Neural progenitor cell (in vitro differentiated cells): ENCODE measurements around the gene AFF3.

Source experiments
- EZH2phosphoT487 ChIP-seq: fragments of 200-600 bp; sonication (generic); IDR thresholded peaks from 2 replicates; pipeline ENCODE4 v1.6.1; 2017; ENCODE audit warnings: antibody characterized with exemption
- TF ChIP-seq, protein P1 (sequence below): fragments of 200-600 bp; sonication (generic); IDR thresholded peaks from 2 replicates; pipeline ENCODE4 v1.5.1; 2017; ENCODE audit warnings: antibody characterized with exemption, mild to moderate bottlenecking

DNA sequence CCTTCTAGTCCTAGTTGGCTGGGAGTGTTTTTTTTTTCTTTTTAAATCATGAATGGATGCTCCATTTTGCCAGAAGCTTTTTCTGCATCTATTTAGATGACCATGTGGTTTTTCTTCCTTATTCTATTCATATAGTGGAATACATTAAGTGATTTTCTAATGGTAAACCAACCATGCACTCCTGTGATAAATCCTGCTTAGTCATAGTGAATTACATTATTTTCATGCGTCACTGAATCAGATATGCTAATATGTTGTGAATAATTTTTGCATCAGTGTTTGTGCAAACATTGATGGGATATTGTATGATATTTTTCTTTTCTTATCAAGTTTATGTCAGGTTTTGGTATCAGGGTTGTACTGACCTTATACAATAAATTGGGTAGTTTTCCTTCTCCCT, 423.3 kb downstream of the AFF3 start:
- no peak for TF ChIP-seq EZH2phosphoT487
- TF ChIP-seq, protein P1, sequence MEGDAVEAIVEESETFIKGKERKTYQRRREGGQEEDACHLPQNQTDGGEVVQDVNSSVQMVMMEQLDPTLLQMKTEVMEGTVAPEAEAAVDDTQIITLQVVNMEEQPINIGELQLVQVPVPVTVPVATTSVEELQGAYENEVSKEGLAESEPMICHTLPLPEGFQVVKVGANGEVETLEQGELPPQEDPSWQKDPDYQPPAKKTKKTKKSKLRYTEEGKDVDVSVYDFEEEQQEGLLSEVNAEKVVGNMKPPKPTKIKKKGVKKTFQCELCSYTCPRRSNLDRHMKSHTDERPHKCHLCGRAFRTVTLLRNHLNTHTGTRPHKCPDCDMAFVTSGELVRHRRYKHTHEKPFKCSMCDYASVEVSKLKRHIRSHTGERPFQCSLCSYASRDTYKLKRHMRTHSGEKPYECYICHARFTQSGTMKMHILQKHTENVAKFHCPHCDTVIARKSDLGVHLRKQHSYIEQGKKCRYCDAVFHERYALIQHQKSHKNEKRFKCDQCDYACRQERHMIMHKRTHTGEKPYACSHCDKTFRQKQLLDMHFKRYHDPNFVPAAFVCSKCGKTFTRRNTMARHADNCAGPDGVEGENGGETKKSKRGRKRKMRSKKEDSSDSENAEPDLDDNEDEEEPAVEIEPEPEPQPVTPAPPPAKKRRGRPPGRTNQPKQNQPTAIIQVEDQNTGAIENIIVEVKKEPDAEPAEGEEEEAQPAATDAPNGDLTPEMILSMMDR: no peak
